HG03135 (cell line): ENCODE measurements around the gene HMGCLL1.
A peak's percentile ranks its signal among the peaks of the same experiment; 100 is the strongest.

Experiments
- ATAC-seq: cut with Tn5 transposase; IDR thresholded peaks from one replicate; pipeline ENCODE4 v1.9.1; 2021; ENCODE audit warnings: mild to moderate bottlenecking, moderate library complexity; ENCODE audit not compliant: unreplicated experiment

HMGCLL1 gene

DNA sequence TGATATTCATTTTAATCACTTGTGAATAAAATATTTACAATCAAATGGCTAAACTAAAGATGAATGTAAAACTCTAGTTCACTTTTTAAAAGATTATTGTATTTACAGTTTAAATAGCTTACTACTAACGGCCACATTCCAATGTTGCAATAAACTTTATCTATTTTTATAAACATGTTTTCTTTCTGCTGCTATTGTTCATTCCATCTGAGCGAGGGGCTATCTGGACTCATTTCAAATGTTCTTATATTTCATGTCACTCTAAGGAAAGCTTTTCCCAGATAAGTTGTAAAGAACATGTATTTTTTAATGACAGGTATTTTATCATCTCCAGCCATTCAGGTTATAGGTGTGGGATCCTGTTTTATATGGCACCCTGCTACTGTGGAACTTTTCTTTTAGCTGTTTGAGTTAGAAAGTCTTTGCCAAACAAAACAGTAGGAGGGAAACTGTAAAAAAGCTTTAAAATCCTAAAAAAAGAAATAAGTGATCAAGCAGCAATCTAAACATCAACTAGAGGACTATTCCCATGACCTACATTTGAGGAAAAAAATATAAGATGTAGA is 42.5 kb downstream of the HMGCLL1 start:
- ATAC-seq = no peak

- no peak for ATAC-seq
Measured at GRCh38 chr6:55531496-55531895, 47.5 kb downstream of the HMGCLL1 start.

- ATAC-seq = no peak
Measured at GRCh38 chr6:55530931-55531330, 48.1 kb downstream of the HMGCLL1 start.

GRCh38 chr6:55528624-55529023 is 50.4 kb downstream of the HMGCLL1 start:
- ATAC-seq = peak; percentile 69

- no peak for ATAC-seq
Measured at GRCh38 chr6:55524441-55524840, 54.6 kb downstream of the HMGCLL1 start.

- ATAC-seq = no peak
Measured at GRCh38 chr6:55518529-55519060, 60.4 kb downstream of the HMGCLL1 start.

DNA sequence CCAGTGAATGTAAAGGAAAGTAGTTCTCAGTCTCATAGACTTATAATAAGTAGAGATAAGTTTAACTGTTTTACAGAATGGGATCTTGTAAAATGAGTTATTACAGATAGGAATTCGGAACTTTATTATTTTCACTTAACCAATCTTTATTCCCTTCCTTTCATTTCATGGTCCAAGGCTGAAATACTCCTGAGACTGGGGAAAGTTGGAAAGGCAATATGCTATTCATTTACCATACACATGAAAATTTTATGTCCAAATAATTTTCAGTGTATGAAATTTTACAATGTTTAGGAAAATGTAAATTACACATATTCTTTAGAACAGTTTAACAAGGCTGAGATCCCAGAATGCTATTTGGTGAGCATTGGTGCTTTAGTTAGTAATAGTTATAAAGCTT is 62.3 kb downstream of the HMGCLL1 start:
- ATAC-seq = no peak

GRCh38 chr6:55512904-55513303 is 66.1 kb downstream of the HMGCLL1 start:
- ATAC-seq = no peak

DNA sequence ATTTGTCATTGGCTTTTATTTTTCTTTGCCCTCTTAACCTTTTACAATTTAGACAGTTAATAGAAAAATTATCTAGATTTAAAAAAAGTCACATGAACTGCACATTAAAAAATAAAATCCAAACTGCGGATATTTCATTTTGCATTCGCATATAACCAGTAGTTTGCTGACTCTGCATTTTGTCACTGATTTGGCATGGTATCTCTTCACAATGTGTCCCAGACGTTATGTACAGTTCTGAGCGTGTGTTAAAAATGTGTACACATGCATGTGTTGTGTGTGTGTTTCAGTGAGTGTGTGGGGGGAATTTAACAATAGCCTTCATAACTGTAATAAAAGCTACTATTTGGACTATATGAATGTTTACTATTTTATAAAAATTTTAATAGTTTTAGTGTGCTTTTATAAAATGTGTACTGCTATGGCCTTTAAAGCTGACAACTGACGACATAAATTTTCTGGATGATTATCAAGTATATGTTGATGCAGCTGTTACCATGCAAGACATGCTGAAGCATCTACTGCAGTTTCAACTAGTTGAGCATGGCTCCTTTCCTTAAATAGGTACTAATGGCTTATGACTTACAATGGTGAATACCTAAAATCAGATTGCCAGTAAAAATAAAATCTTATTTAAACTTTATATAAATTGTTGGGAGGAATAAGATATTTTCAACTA is 67.7 kb downstream of the HMGCLL1 start:
- no peak for ATAC-seq

DNA sequence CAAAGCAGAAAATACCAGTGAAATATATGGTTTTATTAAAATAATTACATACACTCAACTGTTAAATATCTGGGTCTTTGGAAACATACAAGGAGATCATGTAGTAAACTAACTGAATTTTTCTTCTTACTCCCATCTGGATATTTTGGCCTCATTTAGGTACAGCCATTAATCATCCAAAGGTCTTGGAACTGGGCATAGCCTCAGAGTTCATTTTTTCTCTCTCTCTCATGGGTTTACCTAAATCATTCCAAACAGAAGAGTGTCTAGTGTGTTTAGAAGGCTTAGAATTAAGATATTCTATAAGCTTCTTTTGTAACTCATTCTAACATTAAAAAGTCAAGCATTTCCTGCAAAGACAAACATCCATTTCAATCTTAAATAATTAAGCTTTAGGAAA is 79.4 kb downstream of the HMGCLL1 start:
- ATAC-seq = no peak

GRCh38 chr6:55497694-55498093 is 81.3 kb downstream of the HMGCLL1 start:
- ATAC-seq = no peak

- ATAC-seq = no peak
Measured at GRCh38 chr6:55496201-55496600, 82.8 kb downstream of the HMGCLL1 start.

- ATAC-seq = no peak
Measured at GRCh38 chr6:55495277-55495676, 83.7 kb downstream of the HMGCLL1 start.

DNA sequence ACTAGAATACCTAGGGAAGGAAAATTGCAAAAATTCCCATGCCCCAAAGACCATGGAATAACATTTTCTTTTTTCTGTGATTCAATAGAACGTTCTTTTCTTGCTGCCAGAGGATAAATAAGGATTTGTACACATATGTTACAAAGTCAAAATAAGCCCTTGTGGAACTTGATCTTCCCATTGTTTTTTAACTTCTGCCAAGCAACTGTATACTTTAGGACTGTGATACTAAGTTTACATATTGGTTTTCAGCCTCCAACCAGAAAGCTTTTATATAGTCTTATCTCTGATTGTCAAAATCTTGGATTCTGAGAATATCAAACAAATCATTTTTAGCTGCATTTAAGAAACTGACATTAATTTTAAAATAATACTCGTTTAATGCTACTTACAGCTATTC is 84.6 kb downstream of the HMGCLL1 start:
- no peak for ATAC-seq

DNA sequence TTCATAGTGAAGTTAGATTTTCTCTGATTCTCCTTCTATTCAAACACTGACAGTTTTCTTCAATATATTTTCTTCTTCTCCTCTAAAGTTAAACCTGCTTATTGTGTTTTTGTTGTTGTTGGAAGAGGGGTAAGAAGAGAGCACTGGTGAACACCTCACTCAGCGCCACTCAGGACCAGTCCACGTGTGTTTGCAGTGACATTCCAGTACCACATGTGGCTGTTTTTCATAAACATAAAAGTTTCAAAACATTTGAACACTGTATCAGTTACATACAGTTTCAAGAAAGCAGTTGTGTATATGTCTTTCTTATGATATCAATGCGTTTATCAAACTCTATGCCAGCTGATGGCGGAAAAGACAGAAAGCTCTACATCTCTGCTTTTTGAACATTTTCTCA is 86.7 kb downstream of the HMGCLL1 start:
- no peak for ATAC-seq

- ATAC-seq = no peak
Measured at GRCh38 chr6:55490871-55491270, 88.1 kb downstream of the HMGCLL1 start.

- ATAC-seq = no peak
Measured at GRCh38 chr6:55474382-55474781, 104.6 kb downstream of the HMGCLL1 start.

- ATAC-seq = no peak
Measured at GRCh38 chr6:55473722-55474121, 105.3 kb downstream of the HMGCLL1 start.

DNA sequence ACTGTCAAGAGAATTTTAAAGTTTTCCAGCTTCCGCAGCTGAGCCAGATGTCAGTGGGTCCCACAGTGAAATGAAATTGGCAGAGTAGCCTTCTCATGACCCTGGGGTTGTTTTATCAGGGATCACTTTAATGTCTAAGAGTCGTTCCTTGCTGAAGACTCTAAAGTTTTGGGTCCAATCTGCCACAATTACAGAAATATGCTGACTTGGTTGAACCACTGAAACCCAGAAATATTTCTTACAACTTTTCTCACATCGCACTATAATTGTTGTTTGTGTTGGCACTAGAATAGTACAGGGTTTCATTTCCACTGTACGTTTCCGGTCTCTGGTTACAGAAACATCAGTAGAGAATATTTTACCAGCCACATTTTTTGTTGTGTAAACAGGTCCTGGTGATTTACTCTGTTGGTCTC is 109.0 kb downstream of the HMGCLL1 start:
- ATAC-seq = no peak

GRCh38 chr6:55456016-55456415 is 123.0 kb downstream of the HMGCLL1 start:
- ATAC-seq = no peak

GRCh38 chr6:55450005-55450404 is 129.0 kb downstream of the HMGCLL1 start:
- ATAC-seq = no peak

DNA sequence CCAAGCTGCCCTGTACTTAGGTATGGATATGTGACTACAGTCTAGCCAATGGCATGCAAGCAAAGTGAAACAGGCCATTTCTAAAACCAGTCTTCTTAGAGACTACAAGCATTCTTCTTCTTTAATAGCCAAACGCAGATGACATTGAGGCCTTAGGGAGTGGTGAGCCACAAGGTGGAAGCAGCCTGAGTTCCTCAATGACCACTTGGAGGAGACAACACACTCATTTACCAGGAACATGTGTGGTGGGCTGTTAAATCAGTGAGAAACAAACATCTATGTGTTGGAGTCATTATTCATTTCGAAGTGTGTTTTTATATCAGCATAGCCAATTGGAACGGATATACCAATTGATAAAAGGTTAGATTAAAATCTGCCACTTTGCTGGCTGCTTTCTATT is 129.8 kb downstream of the HMGCLL1 start:
- no peak for ATAC-seq

DNA sequence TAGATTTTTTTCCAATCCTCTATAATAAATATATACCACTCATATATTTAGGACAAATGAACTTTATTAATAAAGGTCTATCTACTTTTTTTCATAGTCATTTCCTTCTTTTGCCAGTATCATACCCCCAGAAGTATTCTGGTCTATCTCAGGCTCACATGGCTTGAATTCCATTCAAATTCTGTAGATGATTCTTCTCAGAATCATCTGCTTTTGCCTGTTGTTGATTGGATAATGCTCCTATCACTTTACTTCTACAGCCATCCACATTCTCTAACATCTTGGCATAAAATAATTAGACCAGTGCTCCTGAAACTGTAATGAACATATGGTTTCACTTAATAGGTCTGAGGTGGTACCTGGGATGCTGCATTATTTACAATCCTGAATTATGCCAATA is 130.5 kb downstream of the HMGCLL1 start:
- no peak for ATAC-seq
